ENCODE measurements around the gene TGIF2. TPM values are rescaled to one million over a fixed set of nuclear protein-coding genes. Genes with fewer than 3 reads are reported as not detected.

The TGIF2 gene
- total RNA-seq, 1 experiment from 2014 or later, result 17.1 TPM

GRCh38 chr20:36641506-36641843 is 68.1 kb downstream of the TGIF2 start:
- H3K27ac ChIP-seq (ENCODE audit: low read depth, low read length), result no peak overlapping the region
- H3K9me3 ChIP-seq (ENCODE audit: control insufficient read depth in 1 of 2, insufficient read depth in 1 of 2, low read depth in 1 of 2, low read length in 2 of 2), result no peaks in the 10 kb centered on the region
- intact Hi-C loops (cut with micrococcal nuclease), result no loop called here
- DNase-seq (ENCODE audit: low read depth, low spot score), result no peak
- H3K9me2 ChIP-seq (ENCODE audit: insufficient read depth), result no peaks in the 10 kb centered on the region
- no peak overlapping the region for H3K4me2 ChIP-seq (ENCODE audit: low read length)
- H2AFZ ChIP-seq (ENCODE audit: low read depth, low read length, poor library complexity, severe bottlenecking), result no peak overlapping the region
- CTCF ChIA-PET, result no interaction called here
- no peaks in the 10 kb centered on the region for H3K36me3 ChIP-seq (ENCODE audit: control insufficient read depth in 1 of 2, insufficient read depth in 2 of 2, low read length in 2 of 2)
- H4K20me1 ChIP-seq (ENCODE audit: insufficient read depth), result no peaks in the 10 kb centered on the region
- no peaks in the 10 kb centered on the region for H3K27me3 ChIP-seq (ENCODE audit: insufficient read depth, low read length)
- no peaks in the 10 kb centered on the region for H3K79me2 ChIP-seq (ENCODE audit: insufficient read depth, low read length)
- TF ChIP-seq POLR2A (IDR thresholded peaks at IDR 0.05; ENCODE audit: borderline replicate concordance, extremely low read depth, insufficient read depth, insufficient read length), result no peak
- H3K9ac ChIP-seq (ENCODE audit: low read length), result no peak overlapping the region
- RAD21 ChIA-PET (ENCODE audit: low non-redundant PET in 1 of 2, low total read pairs in 2 of 2, uncharacterized antibody in 2 of 2, unreplicated experiment in 2 of 2), result no interaction called here
- H3K4me3 ChIP-seq (replicated peaks in 1 of 2; ENCODE audit: low read depth in 1 of 2, low read length in 2 of 2), result no peak overlapping the region
- no peak for ATAC-seq
- H3K4me1 ChIP-seq (ENCODE audit: control insufficient read depth in 1 of 2, insufficient read depth in 2 of 2, low read length in 2 of 2), result peaks cover 6 to 11% of the 10 kb centered on the region in 2 experiments; a peak in 3 of 4 replicates
- no TSS peak for BruUV-seq (replicated peaks)
- POLR2A ChIA-PET, result no interaction called here

- intact Hi-C loops (cut with micrococcal nuclease), result no loop called here
- no peaks in the 10 kb centered on the region for H3K9me3 ChIP-seq (ENCODE audit: control insufficient read depth in 1 of 2, insufficient read depth in 1 of 2, low read depth in 1 of 2, low read length in 2 of 2)
- H3K4me1 ChIP-seq (ENCODE audit: control insufficient read depth in 1 of 2, insufficient read depth in 2 of 2, low read length in 2 of 2), result peaks cover 6 to 11% of the 10 kb centered on the region in 2 experiments; a peak in 3 of 4 replicates
- TF ChIP-seq CBX3 (IDR thresholded peaks at IDR 0.05; ENCODE audit: low read depth) (no peak), JUND (IDR thresholded peaks at IDR 0.05) (no peak), RAD21 (IDR thresholded peaks at IDR 0.05; ENCODE audit: low read depth) (no peak), EZH2 (IDR thresholded peaks at IDR 0.05) (no peak), ZBTB33 (IDR thresholded peaks at IDR 0.05; ENCODE audit: extremely low read depth, insufficient replicate concordance, low read length) (no peak), ZNF274 (IDR thresholded peaks at IDR 0.05; ENCODE audit: low read depth, low read length) (no peak), POLR2AphosphoS5 (IDR thresholded peaks at IDR 0.05; ENCODE audit: low read depth, low read length) (no peak), ELF1 (IDR thresholded peaks at IDR 0.05; ENCODE audit: borderline replicate concordance, low read depth) (no peak), EZH2phosphoT487 (IDR thresholded peaks at IDR 0.05; ENCODE audit: borderline replicate concordance) (no peak), EGR1 (IDR thresholded peaks at IDR 0.05; ENCODE audit: low read depth) (no peak), YY1 (IDR thresholded peaks at IDR 0.05; ENCODE audit: extremely low read depth, insufficient replicate concordance, low read depth, low read length) (no peak), TCF7L2 (IDR thresholded peaks at IDR 0.05; ENCODE audit: borderline replicate concordance, extremely low read depth, insufficient read depth, insufficient read length) (no peak), SP1 (IDR thresholded peaks at IDR 0.05; ENCODE audit: low read depth) (no peak), SRF (IDR thresholded peaks at IDR 0.05; ENCODE audit: low read depth) (no peak), ZFX (IDR thresholded peaks at IDR 0.05) (no peak), CEBPB (IDR thresholded peaks at IDR 0.05; ENCODE audit: low read depth) (no peak), FOSL1 (IDR thresholded peaks at IDR 0.05; ENCODE audit: low read depth) (no peak)
- TF ChIP-seq, protein P1, sequence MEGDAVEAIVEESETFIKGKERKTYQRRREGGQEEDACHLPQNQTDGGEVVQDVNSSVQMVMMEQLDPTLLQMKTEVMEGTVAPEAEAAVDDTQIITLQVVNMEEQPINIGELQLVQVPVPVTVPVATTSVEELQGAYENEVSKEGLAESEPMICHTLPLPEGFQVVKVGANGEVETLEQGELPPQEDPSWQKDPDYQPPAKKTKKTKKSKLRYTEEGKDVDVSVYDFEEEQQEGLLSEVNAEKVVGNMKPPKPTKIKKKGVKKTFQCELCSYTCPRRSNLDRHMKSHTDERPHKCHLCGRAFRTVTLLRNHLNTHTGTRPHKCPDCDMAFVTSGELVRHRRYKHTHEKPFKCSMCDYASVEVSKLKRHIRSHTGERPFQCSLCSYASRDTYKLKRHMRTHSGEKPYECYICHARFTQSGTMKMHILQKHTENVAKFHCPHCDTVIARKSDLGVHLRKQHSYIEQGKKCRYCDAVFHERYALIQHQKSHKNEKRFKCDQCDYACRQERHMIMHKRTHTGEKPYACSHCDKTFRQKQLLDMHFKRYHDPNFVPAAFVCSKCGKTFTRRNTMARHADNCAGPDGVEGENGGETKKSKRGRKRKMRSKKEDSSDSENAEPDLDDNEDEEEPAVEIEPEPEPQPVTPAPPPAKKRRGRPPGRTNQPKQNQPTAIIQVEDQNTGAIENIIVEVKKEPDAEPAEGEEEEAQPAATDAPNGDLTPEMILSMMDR (IDR thresholded peaks at IDR 0.05 in 2 of 3, conservative IDR thresholded peaks at IDR 0.05 in 1 of 3; ENCODE audit: borderline replicate concordance in 1 of 3, insufficient read depth in 1 of 3, low read depth in 2 of 3, low read length in 2 of 3), result no peak
- TF ChIP-seq, protein P2, sequence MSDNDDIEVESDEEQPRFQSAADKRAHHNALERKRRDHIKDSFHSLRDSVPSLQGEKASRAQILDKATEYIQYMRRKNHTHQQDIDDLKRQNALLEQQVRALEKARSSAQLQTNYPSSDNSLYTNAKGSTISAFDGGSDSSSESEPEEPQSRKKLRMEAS (IDR thresholded peaks at IDR 0.05), result no peak
These were observed 68.7 kb downstream of the TGIF2 start for GRCh38 chr20:36642136-36642535.

More at GRCh38 chr20:36642136-36642535, 68.7 kb downstream of the TGIF2 start:
- POLR2A ChIA-PET, result no interaction called here
- no peak overlapping the region for H3K9ac ChIP-seq (ENCODE audit: low read length)
- no peak overlapping the region for H3K27ac ChIP-seq (ENCODE audit: low read depth, low read length)
- no TSS peak for BruUV-seq (replicated peaks)
- no peak overlapping the region for H2AFZ ChIP-seq (ENCODE audit: low read depth, low read length, poor library complexity, severe bottlenecking)
- ATAC-seq (no peak), DNase-seq (ENCODE audit: low read depth, low spot score) (no peak)
- no peak overlapping the region for H3K4me3 ChIP-seq (replicated peaks in 1 of 2; ENCODE audit: low read depth in 1 of 2, low read length in 2 of 2)
- H3K79me2 ChIP-seq (ENCODE audit: insufficient read depth, low read length), result no peaks in the 10 kb centered on the region
- H3K27me3 ChIP-seq (ENCODE audit: insufficient read depth, low read length), result no peaks in the 10 kb centered on the region
- no peak overlapping the region for H3K4me2 ChIP-seq (ENCODE audit: low read length)
- H3K9me2 ChIP-seq (ENCODE audit: insufficient read depth), result no peaks in the 10 kb centered on the region
- H4K20me1 ChIP-seq (ENCODE audit: insufficient read depth), result no peaks in the 10 kb centered on the region
- H3K36me3 ChIP-seq (ENCODE audit: control insufficient read depth in 1 of 2, insufficient read depth in 2 of 2, low read length in 2 of 2), result no peaks in the 10 kb centered on the region
- CTCF ChIA-PET, result no interaction called here
- RAD21 ChIA-PET (ENCODE audit: low non-redundant PET in 1 of 2, low total read pairs in 2 of 2, uncharacterized antibody in 2 of 2, unreplicated experiment in 2 of 2), result no interaction called here
